OCI-LY1 (cell line): ENCODE measurements around the gene NFYC.
A peak's percentile ranks its signal among the peaks of the same experiment; 100 is the strongest.
"Not testable (repeated sequence)": the region's sequence is repeated elsewhere in the genome, so short reads cannot be mapped to it uniquely, and the experiment has no call there.

ENCODE experiments used
- H2AFZ ChIP-seq: fragments of 200-600 bp; sonication (generic), shearing (Covaris generic); 2 replicates; pipeline ENCODE4 v1.6.0; 2014; ENCODE audit warnings: antibody characterized with exemption, mild to moderate bottlenecking, low read length
- H3F3A ChIP-seq: fragments of 200-600 bp; sonication (generic), shearing (Covaris generic); 2 replicates; pipeline ENCODE4 v1.6.0; 2014; ENCODE audit warnings: mild to moderate bottlenecking, antibody characterized with exemption, low read length, moderate library complexity; ENCODE audit not compliant: insufficient read depth
- H3K27ac ChIP-seq: fragments of 200-600 bp; sonication (generic); 2 replicates; pipeline ENCODE4 v1.5.1; 2014; ENCODE audit warnings: low read length, mixed run types, mild to moderate bottlenecking, low read depth; ENCODE audit not compliant: poor library complexity, severe bottlenecking
- H3K27me3 ChIP-seq: fragments of 200-600 bp; sonication (generic); 2 replicates; pipeline ENCODE4 v1.6.0; 2014; ENCODE audit warnings: antibody characterized with exemption, mild to moderate bottlenecking, low read length, moderate library complexity; ENCODE audit not compliant: insufficient read depth
- H3K36me3 ChIP-seq: fragments of 200-600 bp; sonication (generic); 2 replicates; pipeline ENCODE4 v1.6.1; 2014; ENCODE audit warnings: mild to moderate bottlenecking, antibody characterized with exemption, low read length, moderate library complexity, mixed read lengths; ENCODE audit not compliant: insufficient read depth
- H3K4me1 ChIP-seq: fragments of 200-600 bp; sonication (generic); 2 replicates; pipeline ENCODE4 v1.5.1; 2014; ENCODE audit warnings: mild to moderate bottlenecking, low read length, moderate library complexity; ENCODE audit not compliant: insufficient read depth, severe bottlenecking
- H3K4me2 ChIP-seq: fragments of 200-600 bp; sonication (generic), shearing (Covaris generic); 2 replicates; pipeline ENCODE4 v1.6.1; 2014; ENCODE audit warnings: low read length
- H3K4me3 ChIP-seq: fragments of 200-600 bp; sonication (generic); 2 replicates; pipeline ENCODE4 v1.5.1; 2014; ENCODE audit warnings: low read length, low read depth, mild to moderate bottlenecking, mixed read lengths; ENCODE audit not compliant: poor library complexity, severe bottlenecking
- H3K79me2 ChIP-seq: fragments of 200-600 bp; shearing (Covaris generic); 2 replicates; pipeline ENCODE4 v1.6.1; 2016; ENCODE audit warnings: mixed run types, low read length, mixed read lengths; ENCODE audit not compliant: insufficient read depth
- H3K9ac ChIP-seq: fragments of 200-600 bp; sonication (generic), shearing (Covaris generic); 2 replicates; pipeline ENCODE4 v1.6.1; 2014; ENCODE audit warnings: mild to moderate bottlenecking, low read length, mixed read lengths
- H3K9me2 ChIP-seq: fragments of 200-600 bp; sonication (generic), shearing (Covaris generic); 2 replicates; pipeline ENCODE4 v1.6.1; 2014; ENCODE audit warnings: low read depth, mild to moderate bottlenecking, low read length, mixed read lengths
- H3K9me3 ChIP-seq: fragments of 200-600 bp; shearing (Covaris generic); 2 replicates; pipeline ENCODE4 v1.6.1; 2014; ENCODE audit warnings: low read length, mixed read lengths
- H4K20me1 ChIP-seq: fragments of 200-600 bp; sonication (generic), shearing (Covaris generic); 2 replicates; pipeline ENCODE4 v1.6.0; 2016; ENCODE audit warnings: mild to moderate bottlenecking, low read length; ENCODE audit not compliant: insufficient read depth
- CTCF ChIP-seq: fragments of 200-600 bp; sonication (generic), shearing (Covaris generic); IDR thresholded peaks from 2 replicates; pipeline ENCODE4 v1.5.1; 2017; ENCODE audit warnings: mild to moderate bottlenecking, antibody characterized with exemption, low read length, moderate library complexity, mixed read lengths
- EZH2 ChIP-seq: fragments of 200-600 bp; sonication (generic), shearing (Covaris generic); IDR thresholded peaks from 2 replicates; pipeline ENCODE4 v1.8.0; 2017; ENCODE audit warnings: borderline replicate concordance, mixed run types, mild to moderate bottlenecking, antibody characterized with exemption, low read length, moderate library complexity, mixed read lengths

Gene NFYC

GRCh38 chr1:40697436-40697835 is 5.9 kb downstream of the NFYC start:
- Histone ChIP-seq H3K9me3 (no peaks in the 10 kb centered on the region), H3K27me3 (no peaks in the 10 kb centered on the region), H3K4me1 (peaks cover 100% of the 10 kb centered on the region), H3K9ac (peak overlapping the region; percentile 84; the same call in 1 of the 2 replicates), H3F3A (no peaks in the 10 kb centered on the region), H3K4me3 (peak overlapping the region; percentile 80), H3K36me3 (no peaks in the 10 kb centered on the region), H2AFZ (no peak overlapping the region), H3K4me2 (peak overlapping the region; percentile 98), H4K20me1 (no peaks in the 10 kb centered on the region), H3K79me2 (peaks cover 97% of the 10 kb centered on the region), H3K27ac (peak overlapping the region; percentile 91), H3K9me2 (no peaks in the 10 kb centered on the region)
- TF ChIP-seq EZH2 (no peak), CTCF (no peak)

- H2AFZ ChIP-seq: no peak overlapping the region
- H3K4me1 ChIP-seq: peaks cover 100% of the 10 kb centered on the region
- no peaks in the 10 kb centered on the region for H3K9me2 ChIP-seq
- peak overlapping the region; percentile 91 for H3K27ac ChIP-seq
- no peaks in the 10 kb centered on the region for H3K36me3 ChIP-seq
- H3K27me3 ChIP-seq: no peaks in the 10 kb centered on the region
- no peaks in the 10 kb centered on the region for H3F3A ChIP-seq
- peak overlapping the region; percentile 55 for H3K4me2 ChIP-seq
- H3K79me2 ChIP-seq: peaks cover 92% of the 10 kb centered on the region
- H3K9ac ChIP-seq: no peak overlapping the region; the same call in 1 of the 2 replicates
- no peak overlapping the region for H3K4me3 ChIP-seq
- no peaks in the 10 kb centered on the region for H4K20me1 ChIP-seq
- H3K9me3 ChIP-seq: no peaks in the 10 kb centered on the region
- TF ChIP-seq CTCF (no peak), EZH2 (no peak)
Measured at GRCh38 chr1:40699787-40700186, 8.3 kb downstream of the NFYC start.

- Histone ChIP-seq H2AFZ (no peak overlapping the region), H3K4me3 (no peak overlapping the region), H3K4me2 (peak overlapping the region; percentile 18; the same call in 1 of the 2 replicates), H3K9me3 (no peaks in the 10 kb centered on the region; the same call in 1 of the 2 replicates), H3K79me2 (peaks cover 81% of the 10 kb centered on the region), H3K27me3 (no peaks in the 10 kb centered on the region), H3K36me3 (no peaks in the 10 kb centered on the region), H3K4me1 (peaks cover 85% of the 10 kb centered on the region), H4K20me1 (no peaks in the 10 kb centered on the region), H3F3A (no peaks in the 10 kb centered on the region), H3K9me2 (no peaks in the 10 kb centered on the region), H3K9ac (peak overlapping the region; percentile 35; the same call in 1 of the 2 replicates), H3K27ac (peak overlapping the region; percentile 91)
- TF ChIP-seq CTCF: no peak
- no peak for TF ChIP-seq EZH2
Measured at GRCh38 chr1:40701684-40702083, 10.2 kb downstream of the NFYC start.

DNA sequence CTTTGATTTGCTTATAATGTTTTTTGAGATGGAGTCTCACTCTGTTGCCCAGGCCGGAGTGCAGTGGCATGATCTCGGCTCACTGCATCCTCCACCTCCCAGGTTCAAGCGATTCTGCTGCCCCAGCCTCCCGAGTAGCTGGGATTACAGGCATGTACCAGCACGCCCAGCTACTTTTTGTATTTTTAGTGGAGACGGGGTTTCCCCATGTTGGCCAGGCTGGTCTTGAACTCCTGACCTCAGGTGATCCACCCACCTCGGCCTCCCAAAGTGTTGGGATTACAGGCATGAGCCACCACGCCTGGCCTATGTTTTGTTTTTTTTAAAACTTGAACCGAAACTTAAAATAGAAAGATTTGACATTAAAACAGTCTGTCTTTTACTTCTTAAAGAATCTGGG is 11.3 kb downstream of the NFYC start:
- H3K9ac ChIP-seq, H3K4me3 ChIP-seq, H4K20me1 ChIP-seq, H3K9me2 ChIP-seq, H3K9me3 ChIP-seq, H2AFZ ChIP-seq, H3K36me3 ChIP-seq, H3K27me3 ChIP-seq, H3F3A ChIP-seq: not testable (repeated sequence)
- peak overlapping the region; percentile 91 for H3K27ac ChIP-seq
- peaks cover 77% of the 10 kb centered on the region for H3K4me1 ChIP-seq
- H3K4me2 ChIP-seq: peak overlapping the region; percentile 40; the same call in 1 of the 2 replicates
- peaks cover 76% of the 10 kb centered on the region for H3K79me2 ChIP-seq
